Measurements from ENCODE around the gene CAPN14. TPM values are rescaled to one million over a fixed set of nuclear protein-coding genes. Genes with fewer than 3 reads are reported as not detected.

Gene CAPN14
- polyA plus RNA-seq, 1 of the 3 experiments (the other 2 are of a cell fraction), result 0.08 TPM

DNA sequence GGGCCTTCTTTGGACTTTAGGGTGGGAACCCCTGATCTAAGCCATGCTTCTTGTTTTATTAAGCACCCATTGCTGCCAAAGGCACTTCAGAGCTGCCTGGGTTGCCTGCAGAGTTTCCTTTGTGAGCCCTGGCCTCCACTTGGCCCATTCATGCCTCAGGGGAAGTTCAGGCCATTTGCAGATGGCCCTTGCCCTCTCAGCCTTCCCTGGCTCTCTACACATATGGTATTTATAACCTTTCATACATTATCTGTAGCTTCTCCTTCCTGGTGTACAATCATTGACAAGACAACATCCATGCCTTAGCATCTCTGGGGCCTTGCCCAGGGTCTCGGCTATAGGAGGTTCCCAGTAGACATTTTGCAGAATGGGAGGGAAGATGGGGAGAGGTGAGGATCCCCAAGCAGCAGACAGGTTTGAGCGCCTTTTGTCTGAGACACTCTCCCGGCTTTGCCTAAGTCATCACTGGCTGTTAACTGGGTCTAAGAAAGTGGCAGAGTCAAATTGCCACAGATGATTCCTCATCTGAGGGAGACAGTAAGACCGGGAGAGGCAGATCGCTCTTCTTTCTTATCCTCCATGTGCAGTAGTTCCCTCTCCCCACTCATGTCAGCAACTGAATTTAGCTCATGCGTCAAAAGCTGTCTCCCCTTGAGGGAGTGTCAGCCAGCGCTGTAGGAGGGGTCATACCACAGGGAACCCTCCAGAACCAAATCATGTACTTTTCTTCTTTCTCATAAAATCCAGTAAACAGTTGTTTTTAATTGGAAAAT lies 19.3 kb upstream of the CAPN14 start (continued):
- TF ChIP-seq RXRA (IDR thresholded peaks at IDR 0.05; ENCODE audit: borderline replicate concordance, low read depth), result no peak
- TF ChIP-seq GABPA (IDR thresholded peaks at IDR 0.05; ENCODE audit: low read depth), result no peak
- no peak for TF ChIP-seq REST (IDR thresholded peaks at IDR 0.05; ENCODE audit: low read depth, low read length)
- no peak for TF ChIP-seq POLR2AphosphoS5 (IDR thresholded peaks at IDR 0.05; ENCODE audit: low read depth, low read length)
- TF ChIP-seq FOXJ3 (CRISPR knock-in tag; IDR thresholded peaks at IDR 0.05), result no peak

GRCh38 chr2:31235504-31235902 lies 18.2 kb upstream of the CAPN14 start:
- Histone ChIP-seq H3K4me2 (peak overlapping the region; percentile 95), H3K9ac (0 out of 2 replicates have a peak overlapping the region, but pooled peaks have one; percentile 75), H3K27me3 (ENCODE audit: insufficient read depth) (no peaks in the 10 kb centered on the region), H3K4me1 (ENCODE audit: control insufficient read depth in 1 of 2, insufficient read depth in 2 of 2, low read depth in 1 of 2, low read length in 1 of 2) (peaks cover 20 to 52% of the 10 kb centered on the region in 2 experiments; a peak in 3 of 4 replicates), H3K4me3 (ENCODE audit: low read depth in 2 of 2, low read length in 1 of 2) (peak overlapping the region; percentile 74 to 89), H3K27ac (ENCODE audit: low read depth in 2 of 2, low read length in 1 of 2) (peak overlapping the region in 1 of 2 experiments; percentile 83; a peak in 2 of 4 replicates), H3K79me2 (ENCODE audit: insufficient read depth) (peaks cover 46% of the 10 kb centered on the region), H3K36me3 (replicated peaks in 1 of 2; ENCODE audit: control insufficient read depth in 1 of 2, insufficient read depth in 2 of 2, low read length in 1 of 2) (peaks cover 2 to 6% of the 10 kb centered on the region in 2 experiments), H2AFZ (ENCODE audit: low read depth) (no peak overlapping the region), H3K9me2 (no peaks in the 10 kb centered on the region), H4K20me1 (ENCODE audit: insufficient read depth) (peaks cover 47% of the 10 kb centered on the region), H3F3A (replicated peaks; ENCODE audit: insufficient read depth) (no peaks in the 10 kb centered on the region), H3K9me3 (no peaks in the 10 kb centered on the region)
- 45% methylated on average over 4 of the region's 4 CpGs for WGBS (ENCODE audit: low lambda C conversion rate)
- no peak for DNase-seq
- CTCF ChIA-PET, result interaction anchor here (1.7 to 12.4 kb wide), 4 partner anchors 25 to 524 kb away, joined by 4 to 185 read pairs (median 17); no protein-coding TSS in a partner anchor
- TF ChIP-seq JUND (IDR thresholded peaks at IDR 0.05) (peak; percentile 82), GATA2 (CRISPR knock-in tag; IDR thresholded peaks at IDR 0.05) (no peak), FOSL2 (IDR thresholded peaks at IDR 0.05; ENCODE audit: borderline replicate concordance, low read depth) (peak; percentile 90), TCF12 (IDR thresholded peaks at IDR 0.05) (peak; percentile 37; the same call in 1 of the 2 replicates), NFIC (IDR thresholded peaks at IDR 0.05; ENCODE audit: borderline replicate concordance) (peak; percentile 70; the same call in 1 of the 2 replicates), YY1 (IDR thresholded peaks at IDR 0.05; ENCODE audit: low read depth) (peak; percentile 36; the same call in 1 of the 2 replicates), NRF1 (IDR thresholded peaks at IDR 0.05; ENCODE audit: low read depth, low read length) (no peak)
- TF ChIP-seq, protein P1, sequence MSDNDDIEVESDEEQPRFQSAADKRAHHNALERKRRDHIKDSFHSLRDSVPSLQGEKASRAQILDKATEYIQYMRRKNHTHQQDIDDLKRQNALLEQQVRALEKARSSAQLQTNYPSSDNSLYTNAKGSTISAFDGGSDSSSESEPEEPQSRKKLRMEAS (IDR thresholded peaks at IDR 0.05; ENCODE audit: low read depth), result 0 out of 2 replicates have a peak, but pooled peaks have one; percentile 23
- TF ChIP-seq, protein P2, sequence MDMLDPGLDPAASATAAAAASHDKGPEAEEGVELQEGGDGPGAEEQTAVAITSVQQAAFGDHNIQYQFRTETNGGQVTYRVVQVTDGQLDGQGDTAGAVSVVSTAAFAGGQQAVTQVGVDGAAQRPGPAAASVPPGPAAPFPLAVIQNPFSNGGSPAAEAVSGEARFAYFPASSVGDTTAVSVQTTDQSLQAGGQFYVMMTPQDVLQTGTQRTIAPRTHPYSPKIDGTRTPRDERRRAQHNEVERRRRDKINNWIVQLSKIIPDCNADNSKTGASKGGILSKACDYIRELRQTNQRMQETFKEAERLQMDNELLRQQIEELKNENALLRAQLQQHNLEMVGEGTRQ (IDR thresholded peaks at IDR 0.05; ENCODE audit: borderline replicate concordance, low read depth, low read length), result no peak
- TF ChIP-seq, protein P3, sequence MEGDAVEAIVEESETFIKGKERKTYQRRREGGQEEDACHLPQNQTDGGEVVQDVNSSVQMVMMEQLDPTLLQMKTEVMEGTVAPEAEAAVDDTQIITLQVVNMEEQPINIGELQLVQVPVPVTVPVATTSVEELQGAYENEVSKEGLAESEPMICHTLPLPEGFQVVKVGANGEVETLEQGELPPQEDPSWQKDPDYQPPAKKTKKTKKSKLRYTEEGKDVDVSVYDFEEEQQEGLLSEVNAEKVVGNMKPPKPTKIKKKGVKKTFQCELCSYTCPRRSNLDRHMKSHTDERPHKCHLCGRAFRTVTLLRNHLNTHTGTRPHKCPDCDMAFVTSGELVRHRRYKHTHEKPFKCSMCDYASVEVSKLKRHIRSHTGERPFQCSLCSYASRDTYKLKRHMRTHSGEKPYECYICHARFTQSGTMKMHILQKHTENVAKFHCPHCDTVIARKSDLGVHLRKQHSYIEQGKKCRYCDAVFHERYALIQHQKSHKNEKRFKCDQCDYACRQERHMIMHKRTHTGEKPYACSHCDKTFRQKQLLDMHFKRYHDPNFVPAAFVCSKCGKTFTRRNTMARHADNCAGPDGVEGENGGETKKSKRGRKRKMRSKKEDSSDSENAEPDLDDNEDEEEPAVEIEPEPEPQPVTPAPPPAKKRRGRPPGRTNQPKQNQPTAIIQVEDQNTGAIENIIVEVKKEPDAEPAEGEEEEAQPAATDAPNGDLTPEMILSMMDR (IDR thresholded peaks at IDR 0.05), result 0 out of 2 replicates have a peak, but pooled peaks have one; percentile 11
- POLR2A ChIA-PET, result no interaction called here
